22Rv1 (cell line): ENCODE data around the gene PICALM.

Experiments
- H3K27ac ChIP-seq: fragments of 450-650 bp; 2 replicates; pipeline ENCODE4 v1.5.1; 2017
- ZFX ChIP-seq: fragments of 450-650 bp; IDR thresholded peaks from 2 replicates; pipeline ENCODE4 v1.6.1; 2017; ENCODE audit warnings: antibody characterized with exemption, borderline replicate concordance
- TF ChIP-seq, protein P1 (sequence below): fragments of 450-650 bp; IDR thresholded peaks from 2 replicates; pipeline ENCODE4 v1.5.1; 2017; ENCODE audit warnings: mild to moderate bottlenecking

Gene PICALM

DNA sequence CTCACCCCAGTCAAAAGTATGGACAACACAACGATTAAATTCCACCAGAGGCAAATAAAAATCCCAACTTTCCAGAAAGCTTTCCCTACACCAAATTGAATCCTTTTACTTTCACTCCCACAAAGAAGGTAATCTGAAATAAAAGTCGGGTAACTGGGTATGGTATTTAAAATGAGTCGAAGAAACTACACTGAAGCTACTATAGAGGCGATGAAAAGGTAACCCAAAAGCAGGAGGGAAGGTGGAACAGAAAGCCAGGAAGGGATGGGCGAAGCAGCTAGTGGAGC lies 1.1 kb downstream of the PICALM start:
- TF ChIP-seq, protein P1, sequence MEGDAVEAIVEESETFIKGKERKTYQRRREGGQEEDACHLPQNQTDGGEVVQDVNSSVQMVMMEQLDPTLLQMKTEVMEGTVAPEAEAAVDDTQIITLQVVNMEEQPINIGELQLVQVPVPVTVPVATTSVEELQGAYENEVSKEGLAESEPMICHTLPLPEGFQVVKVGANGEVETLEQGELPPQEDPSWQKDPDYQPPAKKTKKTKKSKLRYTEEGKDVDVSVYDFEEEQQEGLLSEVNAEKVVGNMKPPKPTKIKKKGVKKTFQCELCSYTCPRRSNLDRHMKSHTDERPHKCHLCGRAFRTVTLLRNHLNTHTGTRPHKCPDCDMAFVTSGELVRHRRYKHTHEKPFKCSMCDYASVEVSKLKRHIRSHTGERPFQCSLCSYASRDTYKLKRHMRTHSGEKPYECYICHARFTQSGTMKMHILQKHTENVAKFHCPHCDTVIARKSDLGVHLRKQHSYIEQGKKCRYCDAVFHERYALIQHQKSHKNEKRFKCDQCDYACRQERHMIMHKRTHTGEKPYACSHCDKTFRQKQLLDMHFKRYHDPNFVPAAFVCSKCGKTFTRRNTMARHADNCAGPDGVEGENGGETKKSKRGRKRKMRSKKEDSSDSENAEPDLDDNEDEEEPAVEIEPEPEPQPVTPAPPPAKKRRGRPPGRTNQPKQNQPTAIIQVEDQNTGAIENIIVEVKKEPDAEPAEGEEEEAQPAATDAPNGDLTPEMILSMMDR: no peak
- no peak for TF ChIP-seq ZFX
- peak overlapping the region; percentile 72 for H3K27ac ChIP-seq

DNA sequence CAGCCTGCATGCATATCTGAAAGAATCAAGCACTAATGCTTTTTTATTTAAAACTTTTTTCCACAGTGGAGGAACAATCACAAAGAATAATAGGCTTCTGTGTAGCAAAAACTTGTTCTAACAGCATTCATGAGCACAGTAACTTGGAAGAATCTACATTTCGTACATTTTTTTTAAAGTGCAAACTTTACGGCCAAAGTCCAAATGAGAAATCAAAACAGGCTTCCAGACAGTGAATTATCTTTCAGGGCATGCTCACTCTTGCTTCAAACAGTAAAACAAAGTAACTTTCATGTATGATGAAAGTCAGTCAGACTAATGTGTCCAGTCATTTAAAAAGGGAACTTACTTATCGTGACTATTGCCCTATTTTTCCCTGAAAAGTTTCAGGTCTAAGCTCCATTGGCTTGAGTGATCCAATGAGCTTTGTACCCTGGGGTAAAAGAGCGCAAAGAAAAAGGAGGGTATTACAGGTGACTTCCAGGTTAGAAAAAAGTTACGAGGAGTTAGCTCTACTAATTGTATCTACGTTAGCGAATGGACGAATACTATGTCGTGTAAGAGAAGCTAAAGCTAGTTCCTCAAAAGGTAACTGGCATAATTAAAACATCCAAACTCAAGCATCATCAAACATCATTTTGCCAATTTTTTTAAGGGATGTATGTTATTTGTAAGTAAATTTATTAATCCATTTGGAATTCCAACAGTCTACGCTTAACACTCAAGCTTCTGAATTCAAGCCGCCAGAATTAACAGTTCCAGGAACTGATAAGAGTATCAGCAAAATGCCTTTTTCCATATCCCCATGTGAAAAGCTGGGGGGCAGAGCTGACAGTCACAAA lies 1.7 kb downstream of the PICALM start:
- peak overlapping the region; percentile 72 for H3K27ac ChIP-seq
- TF ChIP-seq ZFX: no peak
- TF ChIP-seq, protein P1: no peak

DNA sequence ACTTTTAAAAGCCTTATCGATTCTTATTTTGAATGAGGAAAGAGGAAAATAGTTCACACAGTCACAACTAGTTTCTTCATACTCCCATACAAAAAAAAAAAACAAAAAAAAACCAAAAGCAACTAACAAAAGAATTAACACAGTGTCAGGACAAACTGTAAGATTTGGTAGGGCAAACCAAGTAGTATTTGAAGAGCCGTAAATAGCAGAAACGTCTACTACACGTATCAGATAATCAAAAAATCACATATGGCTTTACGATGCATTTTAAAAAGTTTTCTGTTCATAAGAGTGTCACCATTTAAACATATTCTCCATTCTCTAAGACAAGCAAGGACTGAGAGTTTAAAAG lies 2.3 kb downstream of the PICALM start:
- H3K27ac ChIP-seq: peak overlapping the region; percentile 72
- no peak for TF ChIP-seq ZFX
- TF ChIP-seq, protein P1: no peak

DNA sequence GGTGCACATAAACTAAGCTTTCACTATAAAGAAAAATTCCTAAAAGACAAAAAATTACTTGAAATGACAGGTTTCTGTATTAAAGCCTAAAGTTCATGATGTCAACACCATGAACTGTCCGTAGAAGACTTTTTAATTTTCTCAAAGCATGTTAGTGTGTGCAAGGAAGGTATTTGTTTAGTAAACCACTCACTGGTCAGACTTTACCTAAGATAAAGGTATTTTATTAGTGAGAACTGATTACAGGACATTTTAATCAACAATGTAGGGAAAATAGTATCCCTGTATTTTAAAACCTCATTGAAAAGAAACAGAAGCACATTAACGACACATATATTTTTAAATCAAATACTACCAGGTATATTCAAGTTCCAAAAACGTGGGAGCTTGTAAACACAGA lies 2.9 kb downstream of the PICALM start:
- TF ChIP-seq, protein P1: no peak
- TF ChIP-seq ZFX: no peak
- H3K27ac ChIP-seq: no peak overlapping the region

GRCh38 chr11:86064220-86064803 lies 4.6 kb downstream of the PICALM start:
- no peak overlapping the region for H3K27ac ChIP-seq
- TF ChIP-seq, protein P1: no peak
- TF ChIP-seq ZFX: no peak

GRCh38 chr11:86063536-86063935 lies 5.3 kb downstream of the PICALM start:
- TF ChIP-seq, protein P1: no peak
- TF ChIP-seq ZFX: no peak
- H3K27ac ChIP-seq: no peak overlapping the region

DNA sequence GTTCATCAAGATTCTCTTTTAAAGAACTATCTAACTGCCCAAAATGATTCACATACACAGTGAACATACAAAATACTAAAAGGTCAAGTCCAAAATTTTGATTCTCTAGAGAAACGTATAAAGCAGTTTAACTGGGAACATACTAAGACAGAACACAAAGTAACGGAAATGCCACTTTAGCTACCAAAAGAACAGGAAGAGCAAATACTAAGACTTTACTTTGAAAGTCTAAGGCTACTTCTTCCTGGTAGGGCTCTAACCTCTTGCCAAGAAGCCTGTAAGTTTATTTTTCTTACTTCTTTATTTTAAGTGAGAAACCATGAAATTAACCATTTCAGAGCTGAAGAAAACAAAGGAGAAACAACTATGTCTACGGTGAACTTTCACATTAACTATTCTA lies 6.2 kb downstream of the PICALM start:
- no peak for TF ChIP-seq ZFX
- TF ChIP-seq, protein P1: no peak
- no peak overlapping the region for H3K27ac ChIP-seq
